GM13976 (cell line): ENCODE measurements around the gene DENND2D.

ENCODE experiments used
- DNase-seq: peaks from one replicate; pipeline ENCODE4 v3.0.0; 2012; ENCODE audit warnings: low spot score
- CTCF ChIP-seq: IDR thresholded peaks from 2 replicates; pipeline ENCODE4 v1.5.1; 2012; ENCODE audit warnings: borderline replicate concordance, mild to moderate bottlenecking; ENCODE audit not compliant: insufficient read depth; ENCODE audit errors: extremely low read depth, missing control alignments, control extremely low read depth
- in situ Hi-C: fragments of 300-500 bp; cut with MboI; formaldehyde crosslinking; loops from one replicate; pipeline ENCODE4 v1.12.0; 2022; ENCODE audit warnings: low sequenced_read_pairs, mixed read lengths, inconsistent platforms; ENCODE audit not compliant: unreplicated experiment

The DENND2D gene, protein sequence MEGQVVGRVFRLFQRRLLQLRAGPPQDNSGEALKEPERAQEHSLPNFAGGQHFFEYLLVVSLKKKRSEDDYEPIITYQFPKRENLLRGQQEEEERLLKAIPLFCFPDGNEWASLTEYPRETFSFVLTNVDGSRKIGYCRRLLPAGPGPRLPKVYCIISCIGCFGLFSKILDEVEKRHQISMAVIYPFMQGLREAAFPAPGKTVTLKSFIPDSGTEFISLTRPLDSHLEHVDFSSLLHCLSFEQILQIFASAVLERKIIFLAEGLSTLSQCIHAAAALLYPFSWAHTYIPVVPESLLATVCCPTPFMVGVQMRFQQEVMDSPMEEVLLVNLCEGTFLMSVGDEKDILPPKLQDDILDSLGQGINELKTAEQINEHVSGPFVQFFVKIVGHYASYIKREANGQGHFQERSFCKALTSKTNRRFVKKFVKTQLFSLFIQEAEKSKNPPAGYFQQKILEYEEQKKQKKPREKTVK

GRCh38 chr1:111199881-111200801 lies at the start of gene DENND2D:
Gene DENND2D, minus strand, starts transcription at chr1:111200646. Its CDS starts 187 bp downstream, at chr1:111200459.
- no peak for DNase-seq
- TF ChIP-seq CTCF = no peak
- in situ Hi-C loops = loop anchor here (25.0 kb wide), 1 partner anchor 412 kb away; the partner anchor contains the start of gene RAP1A

GRCh38 chr1:111249960-111250359 lies 49.5 kb upstream of the DENND2D start:
- TF ChIP-seq CTCF = no peak
- in situ Hi-C loops = no loop called here
- DNase-seq = no peak

DNA sequence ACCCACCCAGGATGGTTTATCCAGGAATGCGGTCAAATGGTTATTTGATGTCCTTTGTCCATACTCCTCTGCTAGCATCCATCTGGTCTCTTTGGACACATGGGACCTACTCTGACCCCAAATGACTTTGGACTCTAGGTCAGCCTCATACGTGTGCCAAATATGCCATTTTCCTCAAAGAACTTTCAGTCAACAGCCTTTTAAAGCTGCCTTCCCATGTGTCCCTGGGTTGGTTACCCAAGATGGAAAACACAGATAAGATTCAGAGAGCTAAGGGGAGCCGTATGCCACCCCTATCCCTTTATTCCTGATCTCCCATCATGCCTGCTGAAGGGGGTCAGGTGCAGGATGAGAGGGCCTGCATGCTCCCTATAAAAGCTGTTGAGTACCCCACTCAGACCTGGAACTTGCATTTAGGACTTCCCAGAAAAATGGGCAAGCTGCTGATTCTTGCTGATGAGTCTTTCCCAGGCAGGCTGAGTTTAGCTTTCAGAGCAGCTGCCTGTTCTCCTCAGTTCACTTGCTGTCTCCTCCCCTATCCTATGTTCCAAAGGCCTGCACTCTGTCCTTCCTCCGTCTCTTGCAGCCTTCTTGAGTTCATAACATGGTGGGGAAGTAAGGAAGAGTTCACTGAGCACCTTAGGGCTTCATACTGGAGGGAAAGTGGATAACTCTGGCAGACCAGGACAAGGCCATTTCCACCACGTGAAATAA lies 46.8 kb upstream of the DENND2D start:
- in situ Hi-C loops = no loop called here
- no peak for DNase-seq

DNA sequence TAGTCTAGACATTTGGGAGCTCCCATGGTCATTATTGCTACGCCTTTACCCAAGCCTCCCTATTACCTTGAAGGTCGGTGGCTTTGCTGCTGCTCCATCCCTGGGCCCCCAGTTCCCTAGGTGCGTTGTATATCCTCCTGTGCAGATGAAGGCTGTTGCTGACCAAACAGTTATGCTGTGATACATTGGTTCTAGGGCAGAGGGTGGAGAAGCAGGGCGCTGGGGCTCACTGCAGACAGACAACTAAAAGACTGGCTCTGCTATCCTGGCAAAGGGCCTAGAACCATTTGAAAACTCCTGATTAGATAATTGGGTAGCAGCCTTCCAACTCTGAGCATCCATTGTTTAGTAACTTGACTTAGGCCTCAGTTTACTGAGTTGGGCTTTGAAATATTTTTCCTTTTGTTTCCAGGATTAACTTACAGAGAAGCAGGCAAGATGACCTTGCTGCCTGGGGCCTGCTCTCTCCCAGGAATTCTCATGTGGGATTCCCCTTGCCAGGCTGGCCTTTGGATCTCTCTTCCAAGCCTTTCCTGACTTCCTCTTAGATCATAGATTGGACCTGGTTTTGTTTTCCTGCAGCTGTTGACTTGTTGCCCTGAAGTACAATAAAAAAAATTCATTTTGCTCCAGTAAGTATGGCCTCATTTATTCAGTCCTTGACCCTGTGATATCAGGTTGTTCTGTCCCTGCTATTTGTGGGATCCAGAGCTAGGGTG lies 42.5 kb upstream of the DENND2D start:
- no peak for DNase-seq
- no peak for TF ChIP-seq CTCF
- in situ Hi-C loops = no loop called here

More for the DNA sequence above, 46.8 kb upstream of the DENND2D start:
- TF ChIP-seq CTCF = no peak

DNA sequence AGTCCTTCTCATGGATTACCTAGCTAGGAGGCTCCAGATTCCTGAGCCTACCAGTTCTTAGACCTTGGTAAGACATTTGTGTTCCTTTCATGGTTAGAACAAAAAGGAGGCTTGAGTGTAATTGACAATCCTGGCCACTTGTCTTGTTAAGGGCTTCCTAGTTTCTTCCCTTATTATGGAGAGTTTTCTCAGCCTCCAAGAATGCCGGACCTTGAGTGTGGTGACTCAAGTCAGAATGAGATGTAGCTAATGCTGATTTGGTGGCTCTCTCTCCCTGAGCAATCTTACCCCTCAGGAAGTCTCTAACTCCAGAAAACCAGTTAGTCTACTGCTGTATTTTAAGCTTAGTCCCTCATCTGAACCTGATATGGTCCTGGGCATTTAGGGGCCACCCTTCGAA lies 41.4 kb upstream of the DENND2D start:
- no peak for DNase-seq
- no peak for TF ChIP-seq CTCF
- in situ Hi-C loops = no loop called here
